Stimulated activated CD4-positive, alpha-beta T cell treated with anti-CD3 and anti-CD28 coated beads, Interleukin-12 subunit alpha, Interleukin-12 subunit beta, amount 100 ng/mL, for 48 hours (primary cell): ENCODE measurements around the gene GNAI2.

Experiments used
- DNase-seq, 3 donors: peaks; one replicate each; pipeline ENCODE4 v3.0.0-alpha.2; 2020; ENCODE audit warnings: low read depth in 2 of 3, low spot score in 1 of 3

The GNAI2 gene

DNA sequence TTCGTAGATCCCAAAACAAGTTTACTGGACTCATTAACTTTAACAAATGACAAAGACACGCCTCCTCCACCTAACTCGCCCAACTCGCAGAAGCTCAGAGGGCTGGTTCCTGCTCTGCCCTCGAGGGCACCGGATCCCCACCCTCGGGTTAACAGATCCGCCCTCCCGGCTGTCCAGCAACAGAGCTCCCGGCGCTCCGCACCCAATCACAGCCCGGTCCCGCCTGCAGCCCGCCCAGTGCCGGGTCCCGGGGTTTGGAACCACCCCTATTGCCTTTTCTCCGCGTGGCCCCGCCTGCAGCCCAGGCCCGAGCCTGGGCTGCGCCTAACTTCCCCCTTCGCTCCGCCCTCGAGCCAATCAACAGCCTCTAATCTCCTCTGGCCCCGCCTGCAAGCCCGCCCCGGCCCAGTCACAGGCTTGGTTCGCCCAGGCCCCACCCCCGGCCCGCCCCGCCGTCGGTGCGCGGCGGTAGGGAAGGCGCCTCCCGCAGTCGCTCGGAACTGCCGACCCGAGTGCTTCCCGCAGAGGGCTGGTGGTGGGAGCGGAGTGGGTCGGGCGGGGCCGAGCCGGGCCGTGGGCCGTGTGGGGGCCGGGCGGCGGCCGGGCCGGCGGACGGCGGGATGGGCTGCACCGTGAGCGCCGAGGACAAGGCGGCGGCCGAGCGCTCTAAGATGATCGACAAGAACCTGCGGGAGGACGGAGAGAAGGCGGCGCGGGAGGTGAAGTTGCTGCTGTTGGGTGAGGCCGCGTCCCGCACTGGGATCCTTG, at the start of gene GNAI2:
Gene GNAI2 (plus strand): TSS at position 489 of the 768 bp plus-strand sequence. CDS start 132 bp downstream, at position 621.
- DNase-seq: peak; percentile 97 to 99 (median 98)

DNA sequence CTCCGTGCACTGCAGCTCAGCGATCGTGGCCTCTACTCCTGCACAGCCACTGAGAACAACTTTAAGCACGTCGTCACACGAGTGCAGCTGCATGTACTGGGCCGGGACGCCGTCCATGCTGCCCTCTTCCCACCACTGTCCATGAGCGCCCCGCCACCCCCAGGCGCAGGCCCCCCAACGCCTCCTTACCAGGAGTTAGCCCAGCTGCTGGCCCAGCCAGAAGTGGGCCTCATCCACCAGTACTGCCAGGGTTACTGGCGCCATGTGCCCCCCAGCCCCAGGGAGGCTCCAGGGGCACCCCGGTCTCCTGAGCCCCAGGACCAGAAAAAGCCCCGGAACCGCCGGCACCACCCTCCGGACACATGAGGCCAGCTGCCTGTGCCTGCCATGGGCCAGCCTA, 48.3 kb upstream of the GNAI2 start:
- DNase-seq: no peak

DNA sequence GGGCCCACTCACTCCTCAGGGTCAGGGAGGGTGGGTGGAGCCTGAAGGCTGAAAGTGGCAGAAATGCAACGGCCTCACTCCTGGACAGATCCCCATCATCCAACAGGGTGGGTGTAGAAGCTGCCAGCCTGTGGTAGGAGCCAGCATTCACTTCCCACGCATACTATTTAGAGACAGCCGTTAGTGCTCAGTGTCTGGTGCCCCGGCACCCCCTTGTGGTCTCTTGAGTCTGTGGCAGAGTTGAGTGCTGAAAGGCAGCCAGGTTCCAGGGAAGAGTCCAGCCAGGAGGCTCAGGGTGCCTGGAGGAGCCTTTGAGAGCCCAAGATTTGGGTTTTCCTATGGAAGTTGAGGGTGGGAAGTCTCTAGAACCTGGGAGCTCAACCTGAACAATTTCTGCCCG, 46.7 kb upstream of the GNAI2 start:
- peak in 2 of 3 donors; percentile 24 to 45 for DNase-seq

DNA sequence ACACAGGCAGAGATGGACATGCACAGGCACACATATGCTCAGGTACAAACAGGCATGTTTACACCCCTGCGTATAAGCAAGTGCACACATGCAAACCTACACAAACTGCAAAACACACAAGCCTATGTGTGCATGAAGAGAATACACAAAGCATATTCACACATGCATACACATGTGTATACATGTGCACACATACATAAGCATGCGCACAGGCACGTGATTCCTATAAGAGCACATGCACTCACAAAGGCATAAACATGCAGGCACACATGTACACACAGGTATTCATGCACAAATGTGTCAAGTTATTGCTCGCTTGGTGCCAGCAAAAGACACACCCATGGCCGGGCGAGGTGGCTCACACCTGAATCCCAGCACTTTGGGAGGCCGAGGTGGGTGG, 46.0 kb upstream of the GNAI2 start:
- no peak for DNase-seq

DNA sequence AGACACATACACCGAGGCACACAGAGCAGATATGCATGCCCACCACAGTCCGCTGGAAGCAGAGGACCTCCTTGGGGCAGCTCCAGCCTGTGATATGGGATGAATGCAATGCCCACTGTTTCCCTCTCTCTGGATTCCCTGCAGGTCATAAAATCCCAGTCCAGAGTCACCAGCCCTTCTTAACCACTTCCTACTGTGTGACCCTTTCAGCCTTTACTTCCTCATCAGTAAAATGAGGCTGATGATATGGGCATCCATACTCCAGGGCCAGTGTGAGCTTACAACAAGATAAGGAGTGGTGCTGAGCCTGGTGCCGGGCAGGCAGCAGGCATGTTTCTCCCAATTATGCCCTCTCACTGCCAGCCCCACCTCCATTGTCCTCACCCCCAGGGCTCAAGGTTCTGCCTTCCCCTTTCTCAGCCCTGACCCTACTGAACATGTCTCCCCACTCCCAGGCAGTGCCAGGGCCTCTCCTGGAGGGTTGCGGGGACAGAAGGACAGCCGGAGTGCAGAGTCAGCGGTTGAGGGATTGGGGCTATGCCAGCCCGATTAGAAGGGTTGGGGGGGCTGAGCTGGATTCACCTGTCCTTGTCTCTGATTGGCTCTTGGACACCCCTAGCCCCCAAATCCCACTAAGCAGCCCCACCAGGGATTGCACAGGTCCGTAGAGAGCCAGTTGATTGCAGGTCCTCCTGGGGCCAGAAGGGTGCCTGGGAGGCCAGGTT, 44.9 kb upstream of the GNAI2 start, which contains the start of gene GNAT1:
Gene GNAT1 (plus strand): TSS at position 675 of the 725 bp plus-strand sequence. CDS start 116 bp downstream, outside the sequence.
- DNase-seq: no peak

DNA sequence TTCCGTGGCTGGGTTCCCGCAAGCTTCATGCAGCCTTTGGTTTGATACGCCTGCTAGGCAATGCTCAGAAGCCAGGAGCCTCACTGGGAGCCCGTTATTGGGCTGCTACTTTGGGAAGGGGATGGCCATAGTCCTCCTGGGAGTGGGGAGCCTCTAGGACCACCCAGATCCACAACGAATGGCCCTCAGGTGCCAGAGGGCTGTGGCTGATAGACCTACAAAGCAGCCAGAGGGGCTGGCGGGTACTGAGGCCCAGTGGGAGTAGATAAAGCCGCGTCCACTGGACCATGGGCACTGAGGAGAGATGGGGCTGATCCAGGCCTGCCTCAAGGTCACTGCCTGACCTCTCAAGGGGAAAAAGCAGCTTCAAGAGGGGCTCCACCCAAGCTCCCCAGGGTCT, 43.9 kb upstream of the GNAI2 start:
- DNase-seq: no peak

DNA sequence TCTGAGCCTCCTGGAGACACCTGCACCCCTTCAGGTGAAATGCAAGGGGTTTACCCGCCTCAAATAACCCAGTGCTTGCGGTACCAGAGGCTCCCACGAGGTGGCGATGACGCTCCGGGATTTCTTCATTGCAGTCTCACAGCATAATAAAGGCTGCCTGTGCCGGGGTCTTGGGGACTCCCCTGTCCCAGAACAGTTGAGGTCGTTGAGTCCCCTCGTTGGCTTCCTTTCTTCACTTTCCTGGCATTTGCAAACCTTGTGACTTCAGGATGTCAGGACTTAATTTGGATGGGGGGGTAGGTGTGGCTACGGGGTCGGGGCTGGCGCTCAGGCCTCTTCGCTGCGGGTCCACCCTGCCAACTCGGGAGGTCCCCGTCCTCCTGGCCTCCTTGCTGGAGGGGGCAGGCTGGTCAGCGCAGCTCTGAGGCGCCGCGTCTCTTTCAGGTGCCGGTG, 43.3 kb upstream of the GNAI2 start:
- DNase-seq: peak; percentile 73 to 96 (median 74)

DNA sequence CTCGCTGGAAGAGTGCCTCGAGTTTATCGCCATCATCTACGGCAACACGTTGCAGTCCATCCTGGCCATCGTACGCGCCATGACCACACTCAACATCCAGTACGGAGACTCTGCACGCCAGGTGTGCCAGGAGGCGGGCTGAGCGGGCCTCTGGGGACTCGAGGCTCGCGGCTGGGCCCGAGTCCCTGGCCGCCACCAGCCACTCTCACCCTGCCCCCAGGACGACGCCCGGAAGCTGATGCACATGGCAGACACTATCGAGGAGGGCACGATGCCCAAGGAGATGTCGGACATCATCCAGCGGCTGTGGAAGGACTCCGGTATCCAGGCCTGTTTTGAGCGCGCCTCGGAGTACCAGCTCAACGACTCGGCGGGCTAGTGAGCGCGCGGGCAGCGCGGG, 42.7 kb upstream of the GNAI2 start:
- no peak for DNase-seq

DNA sequence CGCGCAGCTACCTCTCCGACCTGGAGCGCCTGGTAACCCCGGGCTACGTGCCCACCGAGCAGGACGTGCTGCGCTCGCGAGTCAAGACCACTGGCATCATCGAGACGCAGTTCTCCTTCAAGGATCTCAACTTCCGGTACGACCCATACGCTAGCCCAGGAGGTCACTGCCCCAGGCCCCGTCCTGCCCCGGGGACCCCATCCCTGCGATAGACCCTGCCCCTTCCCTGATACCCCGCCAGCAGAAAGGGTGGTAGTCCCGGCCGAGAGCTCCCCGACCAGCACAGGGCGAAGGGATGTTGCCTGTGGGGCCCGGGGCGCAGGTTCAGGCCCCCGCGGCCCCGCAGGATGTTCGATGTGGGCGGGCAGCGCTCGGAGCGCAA, 42.3 kb upstream of the GNAI2 start:
- DNase-seq: no peak

DNA sequence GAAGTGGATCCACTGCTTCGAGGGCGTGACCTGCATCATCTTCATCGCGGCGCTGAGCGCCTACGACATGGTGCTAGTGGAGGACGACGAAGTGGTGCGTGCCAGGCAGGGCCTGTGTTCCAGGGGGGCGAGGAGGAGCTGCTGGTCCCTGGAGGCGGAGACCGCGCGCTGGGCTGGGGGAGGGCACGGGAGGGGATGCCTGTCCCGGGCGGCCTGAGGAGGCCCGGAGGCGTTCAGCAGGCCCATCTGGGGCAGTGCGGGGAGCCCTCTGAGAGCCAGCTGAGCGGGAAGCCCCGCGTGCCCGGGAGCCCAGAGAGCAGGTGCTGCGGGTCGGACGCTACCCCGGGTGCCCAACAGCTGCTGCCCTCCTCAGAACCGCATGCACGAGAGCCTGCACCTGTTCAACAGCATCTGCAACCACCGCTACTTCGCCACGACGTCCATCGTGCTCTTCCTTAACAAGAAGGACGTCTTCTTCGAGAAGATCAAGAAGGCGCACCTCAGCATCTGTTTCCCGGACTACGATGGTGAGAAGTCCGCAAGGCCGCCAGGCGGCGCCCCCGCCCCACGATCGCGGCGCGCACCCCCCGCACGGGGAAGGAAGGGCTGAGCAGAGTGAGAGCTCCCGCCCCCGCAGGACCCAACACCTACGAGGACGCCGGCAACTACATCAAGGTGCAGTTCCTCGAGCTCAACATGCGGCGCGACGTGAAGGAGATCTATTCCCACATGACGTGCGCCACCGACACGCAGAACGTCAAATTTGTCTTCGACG, 41.7 kb upstream of the GNAI2 start:
- peak; percentile 56 to 71 (median 68) for DNase-seq

DNA sequence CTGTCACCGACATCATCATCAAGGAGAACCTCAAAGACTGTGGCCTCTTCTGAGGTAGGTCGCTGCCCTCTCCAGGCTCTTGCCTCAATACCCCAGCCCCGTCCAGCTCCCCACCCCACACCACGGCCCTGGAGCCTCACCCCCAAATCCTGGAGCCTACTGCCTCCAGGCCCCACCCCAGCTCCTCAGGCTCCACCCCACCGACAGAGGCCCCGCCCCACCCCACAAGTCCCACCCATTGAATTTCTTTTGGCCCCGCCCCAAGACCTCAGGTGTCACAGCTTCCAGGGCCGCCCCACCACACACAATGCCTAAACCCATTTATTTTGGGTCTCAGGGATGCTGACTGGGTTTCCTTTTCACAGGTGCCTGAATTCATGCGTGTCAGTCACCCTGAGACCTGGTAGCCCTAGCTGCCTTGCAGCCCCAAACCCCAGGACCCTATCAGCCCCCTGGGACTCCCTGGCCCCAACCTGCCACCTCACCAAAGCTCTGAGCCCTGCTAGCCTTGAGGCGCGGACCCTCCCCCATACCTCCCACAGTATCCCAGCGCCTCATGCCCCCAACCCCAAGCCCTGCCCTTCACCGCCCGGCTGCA, 41.0 kb upstream of the GNAI2 start:
- DNase-seq: peak; percentile 10 to 44 (median 23)

DNA sequence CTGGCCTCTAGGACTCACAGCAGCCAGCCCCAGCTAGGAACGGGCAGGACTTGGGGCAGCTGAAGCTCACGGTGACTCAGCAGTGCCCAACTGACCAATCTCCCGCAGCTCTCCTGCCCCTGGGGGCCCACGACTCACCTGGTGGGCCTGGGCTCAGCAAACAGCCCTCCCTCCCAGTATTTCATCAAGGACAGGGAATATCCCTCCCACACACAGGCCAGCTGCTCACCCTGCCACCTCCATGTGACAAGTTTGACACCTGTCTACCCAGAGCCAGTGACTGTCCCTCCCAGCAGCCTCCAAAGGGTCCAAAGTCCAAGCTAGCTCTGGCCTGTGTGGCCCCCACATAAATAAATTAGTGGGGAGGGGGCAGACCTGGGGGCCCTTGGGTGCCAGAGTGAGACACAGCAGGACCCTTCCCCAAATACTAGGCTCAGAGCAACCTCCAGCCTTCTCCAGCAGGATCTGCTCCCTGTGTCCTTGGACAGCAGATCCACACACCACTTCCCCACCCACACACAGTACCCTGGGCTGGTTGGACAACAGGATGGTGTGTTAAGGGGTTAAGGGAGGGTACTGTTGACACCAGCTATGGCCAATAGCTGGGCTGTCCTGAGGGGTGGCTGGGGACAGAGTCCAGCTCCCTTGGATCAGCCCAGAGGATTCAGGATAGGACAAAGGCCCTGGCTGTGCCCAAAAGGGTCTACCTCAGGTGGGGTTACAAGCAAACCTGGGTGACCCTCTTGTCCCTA, 40.3 kb upstream of the GNAI2 start:
- DNase-seq: no peak

DNA sequence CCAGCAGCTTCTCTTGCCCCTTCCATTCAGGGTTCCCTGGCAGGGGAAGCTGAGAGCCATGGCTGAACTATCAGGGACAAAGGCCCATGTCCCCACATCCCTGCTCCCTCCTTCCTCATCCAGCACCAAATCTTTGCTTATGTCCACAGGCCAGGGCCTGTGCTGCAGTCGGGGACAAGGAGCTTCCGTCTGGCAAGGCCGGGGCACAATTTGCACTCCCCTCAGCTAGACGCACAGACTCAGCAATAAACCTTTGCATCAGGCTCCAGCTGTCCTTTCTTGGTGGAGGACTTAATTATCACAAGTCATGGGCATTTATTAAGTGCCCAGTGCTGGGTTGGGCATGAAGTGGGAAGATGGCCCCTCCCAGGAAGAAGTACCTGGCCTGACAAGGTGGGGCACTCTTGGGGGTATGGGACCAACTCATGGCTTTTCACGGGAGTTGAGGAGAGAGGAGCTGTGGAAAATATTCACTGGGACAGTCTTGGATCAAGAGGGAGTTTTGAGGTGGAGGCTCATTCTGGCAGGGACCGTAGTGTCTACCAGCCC, 39.7 kb upstream of the GNAI2 start:
- no peak for DNase-seq

DNA sequence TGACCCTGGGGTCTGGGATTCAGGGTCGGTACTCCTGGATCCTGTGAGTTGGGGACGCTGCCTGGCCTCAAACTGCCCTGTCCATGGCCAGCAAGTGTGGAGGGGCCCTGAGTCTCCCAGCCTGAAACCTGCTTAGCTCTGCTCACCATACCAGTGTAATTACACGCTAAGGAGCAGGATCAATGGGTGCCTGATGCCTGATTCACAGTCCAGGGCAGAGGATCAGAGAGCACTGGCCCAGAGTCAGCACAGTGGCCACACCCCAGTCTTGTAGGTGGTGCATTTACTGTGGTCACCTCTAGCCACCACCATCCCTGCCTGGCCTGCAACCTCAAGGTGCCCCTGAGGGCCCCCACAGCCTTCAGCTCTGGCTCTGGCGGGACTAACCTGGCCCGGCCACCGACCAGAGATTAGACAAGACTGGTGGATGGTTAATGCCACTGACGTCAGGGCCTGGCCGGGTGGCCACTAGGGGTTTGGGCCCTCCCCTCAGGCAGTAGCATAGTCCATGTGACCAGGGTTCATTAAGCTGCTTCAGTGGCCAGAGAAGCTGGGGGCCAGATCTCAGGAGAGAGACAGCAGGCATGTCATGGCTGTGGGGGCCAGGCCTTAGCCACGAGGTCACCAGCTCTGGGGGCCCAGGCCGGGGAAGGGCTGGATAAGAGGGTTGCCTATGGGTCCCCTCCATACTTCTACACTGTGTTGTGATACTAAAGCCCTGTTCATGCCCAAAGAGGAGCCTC, 34.3 kb upstream of the GNAI2 start:
- DNase-seq: no peak

DNA sequence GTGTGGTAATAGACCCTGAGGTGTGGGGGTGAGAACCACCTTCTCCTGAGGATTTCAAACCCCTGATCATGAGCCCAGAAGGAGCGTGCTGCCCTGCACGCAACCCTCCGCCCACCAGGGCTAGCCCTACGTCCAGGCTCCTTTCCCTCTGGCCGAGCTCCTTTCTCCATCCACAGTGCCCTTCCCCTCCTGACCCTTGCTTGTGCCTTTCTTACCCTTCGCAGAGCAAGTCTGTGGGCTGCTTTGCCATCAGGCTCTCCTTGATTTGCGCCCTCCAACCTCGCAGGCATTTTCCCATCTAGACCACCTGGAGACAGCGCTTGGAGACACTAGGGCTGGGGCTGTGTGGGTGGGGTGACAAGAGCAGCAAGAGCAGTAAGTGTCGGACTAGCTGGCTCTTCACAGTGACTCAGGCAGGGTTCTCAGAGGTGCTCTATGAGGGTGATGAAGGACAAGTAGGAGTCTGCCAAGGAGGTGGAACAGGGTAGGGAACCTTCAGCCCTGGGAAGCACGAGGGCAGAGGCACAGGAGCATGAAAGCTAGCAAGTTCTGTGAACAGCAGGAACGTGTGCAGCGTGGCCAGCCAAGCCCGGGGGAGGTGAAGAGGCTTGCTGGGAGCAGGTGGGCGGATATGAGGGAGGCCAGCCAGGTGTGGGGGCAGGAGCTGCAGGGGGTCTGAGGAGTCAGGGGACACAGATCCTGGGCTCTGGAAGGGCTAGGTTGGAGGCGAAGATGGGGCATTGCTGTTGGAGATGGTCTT, 33.5 kb upstream of the GNAI2 start:
- DNase-seq: no peak

DNA sequence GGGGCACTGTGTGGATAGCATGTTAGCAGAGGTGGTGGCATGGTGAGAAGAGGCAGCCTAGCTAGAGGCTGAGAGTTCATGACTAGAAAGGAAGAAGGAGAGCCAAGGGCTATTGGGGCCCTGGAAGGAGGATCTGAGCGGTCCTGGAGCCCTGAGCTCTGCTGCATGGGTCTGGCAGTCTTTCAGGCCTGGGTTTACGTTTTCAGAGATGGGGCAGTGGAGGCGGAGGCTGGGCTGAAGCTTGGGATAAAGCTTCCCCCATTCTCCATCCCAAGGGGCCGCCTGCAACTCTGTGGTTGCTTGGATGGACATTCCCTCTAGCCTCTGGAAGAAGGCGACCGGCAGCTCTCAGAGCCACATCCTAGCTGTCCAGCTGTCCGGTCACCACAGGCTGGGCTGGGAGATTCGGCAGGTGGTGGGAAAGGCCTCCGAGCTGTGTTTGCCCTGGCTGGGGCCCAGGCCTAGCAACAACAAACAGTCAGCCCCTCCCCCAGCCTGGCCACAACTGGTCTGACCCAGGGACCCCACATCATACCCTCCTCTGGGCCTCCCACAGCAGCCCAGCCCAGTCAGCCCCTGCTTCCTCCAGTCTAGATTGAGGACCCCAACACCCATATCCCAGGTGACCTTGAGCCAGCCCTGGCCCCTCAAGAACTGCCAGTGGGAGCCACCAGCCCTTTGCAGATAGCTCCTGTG, 32.7 kb upstream of the GNAI2 start:
- DNase-seq: no peak

DNA sequence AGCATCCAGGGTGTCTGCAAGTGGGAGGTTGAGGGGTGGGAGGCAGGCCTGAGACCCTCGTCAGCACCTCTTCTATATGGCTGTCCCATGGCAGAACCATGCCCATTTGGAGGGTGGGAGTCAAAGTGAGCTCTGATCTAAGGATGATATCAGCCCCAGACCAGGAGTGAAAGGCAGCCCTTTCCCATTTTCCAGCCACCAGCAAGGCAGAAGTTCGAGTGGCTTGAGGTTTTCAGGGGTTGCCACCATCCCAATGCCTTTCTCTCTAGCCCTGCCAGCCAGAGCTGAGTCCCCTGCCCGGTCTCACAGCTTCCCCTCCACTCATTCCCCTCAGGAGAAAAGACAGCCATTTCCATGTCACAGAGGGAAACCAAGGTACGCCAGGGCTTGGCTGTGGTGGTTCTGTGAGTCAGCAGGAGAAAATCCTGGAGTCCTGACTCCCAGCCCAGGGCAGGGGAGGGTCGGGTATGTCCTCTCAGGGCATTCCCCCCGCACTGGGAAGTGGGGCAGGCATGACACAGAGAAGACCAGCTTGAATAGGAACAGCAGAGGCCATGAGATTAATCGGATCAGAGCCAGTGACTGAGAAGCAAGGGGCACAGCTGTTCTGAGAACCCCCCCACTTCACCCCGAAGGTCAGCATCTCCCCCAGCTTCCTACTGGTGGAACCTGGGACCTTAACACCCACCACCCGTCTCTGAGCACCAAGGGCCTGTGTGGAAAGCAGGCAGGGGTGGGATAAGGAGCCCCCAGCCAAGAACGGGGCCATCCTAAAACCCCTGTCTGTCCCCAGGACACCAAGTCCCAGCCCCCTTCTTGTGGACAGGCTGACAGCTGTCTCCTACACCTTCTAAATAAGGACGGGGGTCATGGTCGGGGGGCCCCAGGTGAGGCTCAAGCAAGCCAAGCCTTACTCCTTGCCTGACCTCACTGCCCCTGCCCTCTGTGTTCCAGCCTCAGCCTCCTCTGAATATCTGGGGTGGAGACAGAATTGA, 31.9 kb upstream of the GNAI2 start:
- no peak for DNase-seq
